Stimulated activated naive B cell treated with anti-CD40 and anti-IgM and Interleukin-4, amounts not matched to agents 10 μg/mL and 1 μg/mL and 100 μg/mL, for 72 hours (primary cell): ENCODE measurements around the gene BID.

ENCODE experiments used
- ATAC-seq, 2 donors: fragments of 150-1000 bp; cut with Tn5 transposase; replicated peaks; 2 replicates each; pipeline ENCODE4 v1.10.0; 2021; ENCODE audit warnings: moderate library complexity in 1 of 2
- DNase-seq: peaks from one replicate; pipeline ENCODE4 v3.0.0; 2021
- H3K27ac Mint-ChIP-seq: one replicate; pipeline ENCODE4 v1.8.0; 2022; ENCODE audit warnings: mild to moderate bottlenecking, mixed read lengths
- H3K27me3 Mint-ChIP-seq, 2 donors: one replicate each; pipeline ENCODE4 v1.8.0; 2022; ENCODE audit warnings: mixed read lengths in 2 of 2
- H3K36me3 Mint-ChIP-seq, 2 donors: one replicate each; pipeline ENCODE4 v1.8.0; 2022; ENCODE audit warnings: mixed read lengths in 2 of 2, mild to moderate bottlenecking in 1 of 2
- H3K4me1 Mint-ChIP-seq, 2 donors: one replicate each; pipeline ENCODE4 v1.8.0; 2022; ENCODE audit warnings: mixed read lengths in 2 of 2, mild to moderate bottlenecking in 1 of 2
- H3K4me3 Mint-ChIP-seq, 2 donors: one replicate each; pipeline ENCODE4 v1.8.0; 2022; ENCODE audit warnings: mild to moderate bottlenecking in 2 of 2, mixed read lengths in 2 of 2, moderate library complexity in 1 of 2
- H3K9me3 Mint-ChIP-seq, 2 donors: one replicate each; pipeline ENCODE4 v1.8.0; 2022; ENCODE audit warnings: mixed read lengths in 2 of 2, mild to moderate bottlenecking in 1 of 2

The BID gene

DNA sequence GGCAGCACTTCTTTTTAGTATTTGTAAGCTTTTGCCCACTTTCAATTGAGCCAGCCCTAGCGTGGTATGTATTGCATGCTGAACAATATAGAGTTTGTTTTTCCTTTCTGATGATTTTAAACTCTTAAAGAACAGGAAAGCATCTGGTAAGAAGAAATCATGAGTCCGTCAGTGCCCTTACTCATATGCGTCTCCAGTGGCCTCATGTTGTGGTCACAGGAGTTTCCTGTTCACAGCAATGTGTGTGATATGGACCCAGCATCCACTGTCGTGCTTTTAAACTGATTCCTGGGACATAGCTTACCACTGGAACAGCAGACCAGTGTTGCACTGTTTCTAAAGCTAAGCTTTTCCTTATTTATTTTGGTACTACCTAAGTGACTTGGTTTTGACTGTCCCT is 40.1 kb downstream of the BID start:
- Mint-ChIP-seq H3K9me3 (no peaks in the 10 kb centered on the region), H3K27me3 (no peaks in the 10 kb centered on the region), H3K27ac (peak overlapping the region; percentile 68), H3K4me3 (no peak overlapping the region), H3K36me3 (peaks cover 34 to 57% of the 10 kb centered on the region in 2 donors), H3K4me1 (peaks cover 11 to 21% of the 10 kb centered on the region in 2 donors)
- DNase-seq (no peak), ATAC-seq (peak; percentile 67 to 69)

DNA sequence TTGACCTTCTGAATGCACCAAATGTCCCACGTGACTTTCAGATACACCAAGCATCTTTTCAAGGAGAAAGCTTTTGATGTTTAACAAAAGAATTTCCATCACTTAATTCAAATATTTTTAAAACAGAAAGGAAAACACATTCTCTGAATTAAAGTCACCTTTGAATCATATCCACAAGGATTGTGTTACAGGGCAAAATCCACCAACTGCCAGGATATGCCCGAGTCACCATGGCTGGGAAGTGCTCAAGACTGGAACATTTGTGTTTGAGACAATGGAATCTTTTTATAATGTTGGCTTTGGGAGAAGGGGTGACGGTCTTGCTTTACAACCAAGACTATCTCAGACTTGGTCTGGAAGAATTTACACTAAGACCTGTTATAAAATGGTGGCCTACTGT is 40.8 kb downstream of the BID start:
- peaks cover 11 to 21% of the 10 kb centered on the region in 2 donors for H3K4me1 Mint-ChIP-seq
- no peaks in the 10 kb centered on the region for H3K9me3 Mint-ChIP-seq
- H3K4me3 Mint-ChIP-seq, result no peak overlapping the region
- H3K27ac Mint-ChIP-seq, result peak overlapping the region; percentile 57
- DNase-seq, result no peak
- no peak for ATAC-seq
- peaks cover 30 to 53% of the 10 kb centered on the region in 2 donors for H3K36me3 Mint-ChIP-seq
- no peaks in the 10 kb centered on the region for H3K27me3 Mint-ChIP-seq

DNA sequence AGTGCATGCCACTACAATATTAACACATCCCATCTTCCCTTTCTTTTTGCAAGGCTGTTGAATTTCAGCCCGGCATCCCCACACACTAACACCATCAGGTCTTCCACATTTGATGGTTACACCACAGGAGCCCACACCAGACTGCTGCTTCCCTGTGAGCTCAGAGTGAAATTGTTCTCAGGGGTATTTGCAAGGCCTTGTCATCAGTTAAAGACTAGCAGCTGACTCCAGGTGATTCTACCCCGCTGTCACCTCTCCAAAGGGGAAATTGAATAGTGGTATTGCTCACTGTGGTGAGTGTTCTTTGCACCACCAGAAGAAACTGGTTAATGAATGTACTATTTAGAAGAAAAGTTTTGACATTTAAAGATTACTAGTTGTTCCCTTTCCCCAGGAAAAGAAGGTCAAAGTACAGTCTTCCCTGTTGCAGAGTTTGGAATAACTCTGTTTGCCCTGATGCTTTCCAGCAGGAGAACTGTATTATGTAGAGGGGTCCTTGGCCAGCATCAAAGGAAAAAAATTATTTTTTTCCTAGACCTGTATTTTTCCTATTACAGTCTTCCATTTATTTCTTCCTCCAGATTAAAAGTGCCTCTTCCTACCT is 41.9 kb downstream of the BID start:
- H3K27ac Mint-ChIP-seq, result peak overlapping the region; percentile 65

GRCh38 chr22:17729561-17729960 is 44.7 kb downstream of the BID start:
- ATAC-seq (no peak), DNase-seq (no peak)
- H3K36me3 Mint-ChIP-seq, result peaks cover 34 to 53% of the 10 kb centered on the region in 2 donors
- no peaks in the 10 kb centered on the region for H3K27me3 Mint-ChIP-seq
- peak overlapping the region in 1 of 2 donors; percentile 36 for H3K4me3 Mint-ChIP-seq
- peak overlapping the region; percentile 74 for H3K27ac Mint-ChIP-seq
- H3K4me1 Mint-ChIP-seq, result peaks cover 14 to 17% of the 10 kb centered on the region in 2 donors
- no peaks in the 10 kb centered on the region for H3K9me3 Mint-ChIP-seq

More for the DNA sequence above, 41.9 kb downstream of the BID start:
- DNase-seq, result no peak
- H3K9me3 Mint-ChIP-seq, result no peaks in the 10 kb centered on the region
- peak overlapping the region in 1 of 2 donors; percentile 22 for H3K4me3 Mint-ChIP-seq
- no peaks in the 10 kb centered on the region for H3K27me3 Mint-ChIP-seq
- peaks cover 11 to 21% of the 10 kb centered on the region in 2 donors for H3K4me1 Mint-ChIP-seq
- peaks cover 28 to 48% of the 10 kb centered on the region in 2 donors for H3K36me3 Mint-ChIP-seq
- peak; percentile 32 to 33 for ATAC-seq

GRCh38 chr22:17728786-17729185 is 45.5 kb downstream of the BID start:
- DNase-seq (no peak), ATAC-seq (no peak)
- no peaks in the 10 kb centered on the region for H3K27me3 Mint-ChIP-seq
- peak overlapping the region; percentile 20 for H3K27ac Mint-ChIP-seq
- no peaks in the 10 kb centered on the region for H3K9me3 Mint-ChIP-seq
- H3K4me1 Mint-ChIP-seq, result peaks cover 10 to 12% of the 10 kb centered on the region in 2 donors
- peaks cover 29 to 49% of the 10 kb centered on the region in 2 donors for H3K36me3 Mint-ChIP-seq
- H3K4me3 Mint-ChIP-seq, result no peak overlapping the region

- H3K4me3 Mint-ChIP-seq, result no peak overlapping the region
- ATAC-seq, result no peak
- peaks cover 6 to 9% of the 10 kb centered on the region in 2 donors for H3K4me1 Mint-ChIP-seq
- DNase-seq, result no peak
- H3K27ac Mint-ChIP-seq, result peak overlapping the region; percentile 73
- no peaks in the 10 kb centered on the region for H3K9me3 Mint-ChIP-seq
- H3K27me3 Mint-ChIP-seq, result no peaks in the 10 kb centered on the region
- H3K36me3 Mint-ChIP-seq, result peaks cover 20 to 45% of the 10 kb centered on the region in 2 donors
Observed at GRCh38 chr22:17726928-17727897, 47.1 kb downstream of the BID start.

DNA sequence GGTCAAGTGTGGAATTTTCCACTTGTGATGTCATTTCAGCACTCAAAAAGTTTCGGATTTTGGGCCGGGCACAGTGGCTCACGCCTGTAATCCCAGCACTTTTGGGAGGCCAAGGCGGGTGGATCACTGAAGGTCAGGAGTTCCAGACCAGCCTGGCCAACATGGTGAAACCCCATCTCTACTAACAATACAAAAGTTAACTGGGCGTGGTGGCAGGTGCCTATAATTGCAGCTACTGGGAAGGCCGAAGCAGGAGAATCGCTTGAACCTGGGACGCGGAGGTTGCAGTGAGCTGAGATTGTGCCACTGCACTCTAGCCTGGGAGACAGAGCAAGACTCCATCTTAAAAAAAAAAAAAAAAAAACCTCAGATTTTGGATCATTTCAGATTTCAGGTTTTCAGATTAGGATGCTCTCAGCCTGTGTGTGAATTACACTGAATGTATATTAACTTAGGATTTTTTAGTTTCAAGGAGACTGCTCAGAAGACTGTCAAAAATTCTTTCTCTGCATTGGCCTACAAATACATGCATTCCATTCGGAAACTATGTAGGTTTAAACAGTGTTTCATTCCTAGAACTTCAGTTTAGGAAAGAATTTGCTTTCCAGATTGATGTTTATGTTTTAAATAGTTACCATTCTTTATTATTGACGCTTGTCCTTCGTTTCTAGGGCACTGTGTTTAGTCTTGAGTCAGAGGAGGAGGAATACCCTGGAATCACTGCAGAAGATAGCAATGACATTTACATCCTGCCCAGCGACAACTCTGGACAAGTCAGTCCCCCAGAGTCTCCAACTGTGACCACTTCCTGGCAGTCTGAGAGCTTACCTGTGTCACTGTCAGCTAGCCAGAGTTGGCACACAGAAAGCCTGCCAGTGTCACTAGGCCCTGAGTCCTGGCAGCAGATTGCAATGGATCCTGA is 48.0 kb downstream of the BID start:
- Mint-ChIP-seq H3K9me3 (no peaks in the 10 kb centered on the region), H3K27me3 (no peaks in the 10 kb centered on the region), H3K4me1 (peaks cover 7 to 9% of the 10 kb centered on the region in 2 donors), H3K4me3 (no peak overlapping the region), H3K27ac (peak overlapping the region; percentile 73), H3K36me3 (peaks cover 21 to 40% of the 10 kb centered on the region in 2 donors)
- ATAC-seq, result no peak
- DNase-seq, result no peak

DNA sequence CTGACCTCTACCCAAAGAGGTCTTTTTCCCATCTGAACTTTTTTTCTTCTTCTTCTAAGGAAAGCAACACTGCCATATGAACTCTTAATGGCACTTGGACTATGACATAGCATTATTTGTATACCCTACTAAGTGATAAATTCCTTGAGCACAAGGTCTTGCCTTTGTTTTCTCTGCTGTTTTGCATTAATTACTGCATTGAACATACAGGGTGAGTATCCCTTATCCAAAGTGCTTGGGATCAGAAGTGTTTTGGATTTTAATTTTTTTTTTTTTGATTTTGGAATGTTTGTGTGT is 48.8 kb downstream of the BID start:
- Mint-ChIP-seq H3K9me3 (no peaks in the 10 kb centered on the region), H3K36me3 (peaks cover 21 to 37% of the 10 kb centered on the region in 2 donors), H3K27ac (no peak overlapping the region), H3K27me3 (no peaks in the 10 kb centered on the region), H3K4me1 (peaks cover 7 to 9% of the 10 kb centered on the region in 2 donors), H3K4me3 (no peak overlapping the region)
- ATAC-seq (no peak), DNase-seq (no peak)

DNA sequence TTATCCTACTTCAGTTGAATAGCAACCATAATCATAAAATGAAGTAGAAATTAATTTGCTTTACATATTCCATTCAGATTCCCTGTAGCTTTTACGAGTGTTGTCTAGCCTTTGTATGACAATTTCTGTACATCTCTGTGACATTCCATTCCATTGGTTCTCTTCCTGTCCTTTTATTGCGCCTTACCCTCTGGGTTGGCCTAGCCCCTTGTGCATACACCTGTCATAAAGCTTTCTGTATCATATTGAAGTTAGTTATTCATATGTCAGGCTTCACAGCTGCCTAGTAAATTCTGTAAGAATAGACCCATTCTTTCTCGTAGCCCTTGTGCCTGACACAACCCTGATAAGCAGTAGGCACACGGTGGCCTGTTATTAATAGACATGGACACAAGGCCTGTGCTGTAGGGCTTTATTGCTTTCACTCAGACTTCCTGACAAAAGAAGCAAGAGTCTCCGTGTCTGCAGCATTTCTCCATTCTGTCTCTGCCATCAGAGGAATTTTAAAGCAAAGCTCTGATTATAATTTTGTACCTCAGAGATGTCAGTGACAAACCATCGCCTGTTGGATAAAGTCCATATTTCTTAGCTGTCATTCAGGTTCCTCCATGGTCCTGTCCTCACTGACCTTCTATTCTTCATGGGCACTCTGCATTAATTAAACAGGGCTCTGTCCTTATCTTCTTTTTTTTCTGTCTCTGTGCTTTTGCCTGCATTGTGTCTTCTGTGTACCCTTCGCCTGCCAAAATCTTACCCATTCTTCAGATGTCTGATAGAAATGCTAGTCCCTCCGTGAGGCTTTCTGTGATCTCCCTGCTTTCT is 49.4 kb downstream of the BID start:
- Mint-ChIP-seq H3K9me3 (no peaks in the 10 kb centered on the region), H3K27ac (peak overlapping the region; percentile 42), H3K36me3 (peaks cover 21 to 36% of the 10 kb centered on the region in 2 donors), H3K4me3 (no peak overlapping the region), H3K4me1 (peaks cover 7 to 9% of the 10 kb centered on the region in 2 donors), H3K27me3 (no peaks in the 10 kb centered on the region)
- no peak for DNase-seq
- no peak for ATAC-seq

- no peaks in the 10 kb centered on the region for H3K9me3 Mint-ChIP-seq
- no peaks in the 10 kb centered on the region for H3K27me3 Mint-ChIP-seq
- H3K4me1 Mint-ChIP-seq, result peaks cover 7 to 9% of the 10 kb centered on the region in 2 donors
- peaks cover 21 to 33% of the 10 kb centered on the region in 2 donors for H3K36me3 Mint-ChIP-seq
- no peak overlapping the region for H3K4me3 Mint-ChIP-seq
- ATAC-seq (no peak), DNase-seq (no peak)
- no peak overlapping the region for H3K27ac Mint-ChIP-seq
Observed at GRCh38 chr22:17724241-17724640, 50.0 kb downstream of the BID start.

DNA sequence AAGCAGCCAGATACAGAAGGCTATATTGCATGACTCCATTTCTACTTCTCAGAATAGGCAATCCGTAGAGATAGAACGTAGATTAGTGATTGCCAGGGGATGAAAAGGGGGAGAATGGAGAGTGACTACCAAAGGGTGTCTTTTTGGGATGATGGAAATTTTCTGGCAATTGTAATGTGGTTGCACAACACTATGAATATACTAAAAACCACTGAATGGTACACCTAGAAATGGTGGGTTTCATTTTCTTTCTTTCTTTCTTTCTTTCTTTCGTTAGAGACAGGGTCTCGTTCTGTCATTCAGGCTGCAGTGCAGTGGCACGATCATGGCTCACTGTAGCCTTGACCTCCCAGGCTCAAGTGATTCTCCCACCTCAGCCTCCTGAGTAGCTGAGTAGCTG is 54.4 kb downstream of the BID start:
- H3K9me3 Mint-ChIP-seq, result no peaks in the 10 kb centered on the region
- DNase-seq (no peak), ATAC-seq (no peak)
- peaks cover 4 to 31% of the 10 kb centered on the region in 2 donors for H3K36me3 Mint-ChIP-seq
- H3K4me1 Mint-ChIP-seq, result peaks cover 4 to 17% of the 10 kb centered on the region in 2 donors
- no peak overlapping the region for H3K27ac Mint-ChIP-seq
- no peaks in the 10 kb centered on the region for H3K27me3 Mint-ChIP-seq
- H3K4me3 Mint-ChIP-seq, result no peak overlapping the region

DNA sequence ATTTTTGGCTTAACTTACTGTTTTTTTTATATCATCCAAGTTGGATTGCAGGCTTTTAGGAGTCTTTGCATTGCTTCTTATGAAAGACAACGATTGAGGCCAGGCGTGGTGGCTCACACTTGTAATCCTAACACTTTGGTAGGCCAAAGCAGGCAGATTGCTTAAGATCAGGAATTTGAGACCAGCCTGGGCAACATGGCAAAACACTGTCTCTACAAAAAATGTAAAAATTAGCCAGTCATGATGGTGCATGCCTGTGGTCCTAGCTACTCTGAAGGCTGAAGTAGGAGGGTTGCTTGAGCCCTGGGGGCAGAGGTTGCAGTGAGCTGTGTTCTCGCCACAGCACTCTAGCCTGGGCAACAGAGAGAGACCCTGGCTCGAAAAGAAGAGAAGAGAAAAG is 56.6 kb downstream of the BID start:
- ATAC-seq, result no peak
- H3K4me1 Mint-ChIP-seq, result peaks cover 3 to 9% of the 10 kb centered on the region in 2 donors
- no peaks in the 10 kb centered on the region for H3K9me3 Mint-ChIP-seq
- DNase-seq, result no peak
- no peak overlapping the region for H3K4me3 Mint-ChIP-seq
- peak overlapping the region; percentile 38 for H3K27ac Mint-ChIP-seq
- H3K36me3 Mint-ChIP-seq, result peaks cover 12 to 36% of the 10 kb centered on the region in 2 donors
- H3K27me3 Mint-ChIP-seq, result no peaks in the 10 kb centered on the region

- peaks cover 2 to 9% of the 10 kb centered on the region in 2 donors for H3K4me1 Mint-ChIP-seq
Observed at GRCh38 chr22:17716529-17716928, 57.7 kb downstream of the BID start.

More at GRCh38 chr22:17716529-17716928, 57.7 kb downstream of the BID start:
- Mint-ChIP-seq H3K36me3 (peaks cover 18 to 44% of the 10 kb centered on the region in 2 donors), H3K4me3 (no peak overlapping the region), H3K27me3 (no peaks in the 10 kb centered on the region), H3K9me3 (no peaks in the 10 kb centered on the region), H3K27ac (no peak overlapping the region)
- no peak for DNase-seq
- no peak for ATAC-seq
